Measurements from ENCODE around the gene GPRC5D.

DNA sequence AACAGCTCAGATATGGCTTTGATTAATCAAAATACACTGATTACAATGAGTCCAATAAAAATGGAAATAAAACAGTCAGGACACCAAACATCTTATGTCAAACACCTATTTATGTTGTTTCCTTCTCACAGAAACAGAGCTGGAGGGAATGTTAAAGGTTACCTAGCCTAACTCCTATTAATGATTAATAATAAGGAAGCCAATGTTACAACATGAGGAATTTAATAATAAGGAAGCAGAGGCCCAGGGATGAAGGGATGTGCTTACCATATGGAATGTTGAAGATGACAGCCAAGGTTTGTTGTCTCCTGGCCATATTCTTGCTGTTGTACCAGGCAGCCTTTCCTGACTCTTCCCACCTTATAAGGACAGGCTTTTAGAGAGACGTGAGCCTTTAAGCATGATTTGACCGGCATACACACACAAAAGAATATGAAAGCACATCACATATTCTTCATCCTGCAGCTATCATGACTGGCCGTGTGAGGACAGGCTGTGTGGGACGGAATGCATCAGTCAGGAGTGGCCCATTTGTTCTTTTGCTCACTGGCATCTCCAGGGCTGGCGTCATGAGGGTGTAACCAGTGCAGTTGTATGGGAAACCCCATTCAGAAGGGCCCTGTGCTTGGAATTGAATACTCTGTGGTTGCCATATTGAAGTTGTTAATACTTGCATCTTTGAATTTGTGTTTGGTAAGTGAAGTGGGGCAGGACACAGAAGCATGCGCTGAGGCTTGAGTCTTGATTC, 3.1 kb upstream of the GPRC5D start:
- TF ChIP-seq, protein P1, sequence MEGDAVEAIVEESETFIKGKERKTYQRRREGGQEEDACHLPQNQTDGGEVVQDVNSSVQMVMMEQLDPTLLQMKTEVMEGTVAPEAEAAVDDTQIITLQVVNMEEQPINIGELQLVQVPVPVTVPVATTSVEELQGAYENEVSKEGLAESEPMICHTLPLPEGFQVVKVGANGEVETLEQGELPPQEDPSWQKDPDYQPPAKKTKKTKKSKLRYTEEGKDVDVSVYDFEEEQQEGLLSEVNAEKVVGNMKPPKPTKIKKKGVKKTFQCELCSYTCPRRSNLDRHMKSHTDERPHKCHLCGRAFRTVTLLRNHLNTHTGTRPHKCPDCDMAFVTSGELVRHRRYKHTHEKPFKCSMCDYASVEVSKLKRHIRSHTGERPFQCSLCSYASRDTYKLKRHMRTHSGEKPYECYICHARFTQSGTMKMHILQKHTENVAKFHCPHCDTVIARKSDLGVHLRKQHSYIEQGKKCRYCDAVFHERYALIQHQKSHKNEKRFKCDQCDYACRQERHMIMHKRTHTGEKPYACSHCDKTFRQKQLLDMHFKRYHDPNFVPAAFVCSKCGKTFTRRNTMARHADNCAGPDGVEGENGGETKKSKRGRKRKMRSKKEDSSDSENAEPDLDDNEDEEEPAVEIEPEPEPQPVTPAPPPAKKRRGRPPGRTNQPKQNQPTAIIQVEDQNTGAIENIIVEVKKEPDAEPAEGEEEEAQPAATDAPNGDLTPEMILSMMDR (conservative IDR thresholded peaks at IDR 0.05) = no peak
- TF ChIP-seq EZH2 (IDR thresholded peaks at IDR 0.05; ENCODE audit: low read depth) = no peak
